Measurements from ENCODE around the gene SKI. TPM values are rescaled to one million over a fixed set of nuclear protein-coding genes. Genes with fewer than 3 reads are reported as not detected.

SKI gene
- total RNA-seq, 1 donor from 2014 or later: 90.0 TPM

DNA sequence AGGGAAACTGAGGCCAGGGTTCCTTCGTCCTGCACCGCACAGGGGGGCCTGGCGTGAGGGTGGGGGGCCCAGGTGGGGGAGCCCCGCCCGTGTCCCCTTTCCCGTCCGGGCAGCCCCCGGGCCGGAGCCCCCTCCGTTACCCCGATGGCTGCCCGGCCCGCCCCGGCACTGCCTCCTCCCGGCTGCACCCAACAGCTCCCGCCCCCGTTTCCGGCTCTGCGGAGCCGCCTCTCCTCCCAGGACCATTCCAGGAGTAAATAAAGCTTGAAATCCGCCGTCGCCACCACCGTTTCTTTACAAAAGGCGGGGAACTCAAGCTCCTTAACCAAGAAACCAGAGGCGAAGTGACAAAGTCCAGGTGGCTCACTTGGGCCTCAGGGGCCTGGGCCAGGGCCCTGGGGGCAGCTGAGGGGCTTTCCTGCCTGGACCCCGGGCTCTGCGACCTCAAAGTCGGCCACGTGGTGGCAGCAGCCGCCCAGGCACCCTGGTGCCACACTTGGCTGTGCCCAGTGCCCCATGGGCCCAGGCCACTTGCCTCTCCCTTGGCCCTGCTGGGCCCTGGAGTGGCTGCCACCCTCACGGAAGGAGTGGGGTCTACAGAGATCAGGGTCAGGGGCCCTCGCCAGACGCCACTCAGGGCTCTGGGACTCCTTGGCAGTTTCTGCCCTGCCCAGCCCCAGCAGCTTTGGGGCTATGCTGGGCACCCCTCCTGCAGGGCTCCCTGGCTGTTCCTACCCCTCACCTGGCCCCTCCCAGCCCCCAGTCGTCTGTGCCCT, 33.0 kb upstream of the SKI start:
- DNase-seq (peak; percentile 93), ATAC-seq (peak; percentile 83 to 86)
- TF ChIP-seq, protein P1, sequence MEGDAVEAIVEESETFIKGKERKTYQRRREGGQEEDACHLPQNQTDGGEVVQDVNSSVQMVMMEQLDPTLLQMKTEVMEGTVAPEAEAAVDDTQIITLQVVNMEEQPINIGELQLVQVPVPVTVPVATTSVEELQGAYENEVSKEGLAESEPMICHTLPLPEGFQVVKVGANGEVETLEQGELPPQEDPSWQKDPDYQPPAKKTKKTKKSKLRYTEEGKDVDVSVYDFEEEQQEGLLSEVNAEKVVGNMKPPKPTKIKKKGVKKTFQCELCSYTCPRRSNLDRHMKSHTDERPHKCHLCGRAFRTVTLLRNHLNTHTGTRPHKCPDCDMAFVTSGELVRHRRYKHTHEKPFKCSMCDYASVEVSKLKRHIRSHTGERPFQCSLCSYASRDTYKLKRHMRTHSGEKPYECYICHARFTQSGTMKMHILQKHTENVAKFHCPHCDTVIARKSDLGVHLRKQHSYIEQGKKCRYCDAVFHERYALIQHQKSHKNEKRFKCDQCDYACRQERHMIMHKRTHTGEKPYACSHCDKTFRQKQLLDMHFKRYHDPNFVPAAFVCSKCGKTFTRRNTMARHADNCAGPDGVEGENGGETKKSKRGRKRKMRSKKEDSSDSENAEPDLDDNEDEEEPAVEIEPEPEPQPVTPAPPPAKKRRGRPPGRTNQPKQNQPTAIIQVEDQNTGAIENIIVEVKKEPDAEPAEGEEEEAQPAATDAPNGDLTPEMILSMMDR (IDR thresholded peaks at IDR 0.05): peak; percentile 97
- Histone ChIP-seq H3K9me3 (no peaks in the 10 kb centered on the region), H3K4me1 (peaks cover 64% of the 10 kb centered on the region), H3K4me3 (peak overlapping the region; percentile 72), H3K27me3 (ENCODE audit: low read depth) (no peaks in the 10 kb centered on the region), H3K36me3 (no peaks in the 10 kb centered on the region), H3K27ac (peak overlapping the region; percentile 92)
- intact Hi-C loops (cut with DNase I): loop anchor here (5.0 kb wide), 1 partner anchor 187 kb away; no protein-coding TSS in a partner anchor

DNA sequence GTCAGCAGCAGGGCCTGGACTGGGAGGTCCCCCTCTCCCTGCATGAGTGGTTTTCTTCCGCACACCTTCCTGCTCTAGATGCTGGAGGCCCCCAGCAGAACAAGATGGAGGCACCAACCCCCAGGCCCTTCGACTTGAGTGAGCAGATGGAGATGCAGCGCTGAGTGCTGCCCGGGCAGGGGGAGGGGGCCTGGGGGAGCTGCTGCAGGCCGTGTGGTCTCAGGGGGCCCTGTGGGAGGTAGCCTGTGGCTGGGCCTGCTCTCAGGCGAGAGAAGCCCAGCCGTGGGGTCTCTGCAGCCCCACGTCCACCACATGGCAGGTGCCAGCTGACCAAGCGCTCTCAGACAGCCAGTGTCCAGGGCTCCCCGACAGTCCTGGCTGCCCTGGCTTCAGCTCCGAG, 32.3 kb upstream of the SKI start:
- DNase-seq: no peak
- H3K4me1 ChIP-seq: peaks cover 64% of the 10 kb centered on the region

DNA sequence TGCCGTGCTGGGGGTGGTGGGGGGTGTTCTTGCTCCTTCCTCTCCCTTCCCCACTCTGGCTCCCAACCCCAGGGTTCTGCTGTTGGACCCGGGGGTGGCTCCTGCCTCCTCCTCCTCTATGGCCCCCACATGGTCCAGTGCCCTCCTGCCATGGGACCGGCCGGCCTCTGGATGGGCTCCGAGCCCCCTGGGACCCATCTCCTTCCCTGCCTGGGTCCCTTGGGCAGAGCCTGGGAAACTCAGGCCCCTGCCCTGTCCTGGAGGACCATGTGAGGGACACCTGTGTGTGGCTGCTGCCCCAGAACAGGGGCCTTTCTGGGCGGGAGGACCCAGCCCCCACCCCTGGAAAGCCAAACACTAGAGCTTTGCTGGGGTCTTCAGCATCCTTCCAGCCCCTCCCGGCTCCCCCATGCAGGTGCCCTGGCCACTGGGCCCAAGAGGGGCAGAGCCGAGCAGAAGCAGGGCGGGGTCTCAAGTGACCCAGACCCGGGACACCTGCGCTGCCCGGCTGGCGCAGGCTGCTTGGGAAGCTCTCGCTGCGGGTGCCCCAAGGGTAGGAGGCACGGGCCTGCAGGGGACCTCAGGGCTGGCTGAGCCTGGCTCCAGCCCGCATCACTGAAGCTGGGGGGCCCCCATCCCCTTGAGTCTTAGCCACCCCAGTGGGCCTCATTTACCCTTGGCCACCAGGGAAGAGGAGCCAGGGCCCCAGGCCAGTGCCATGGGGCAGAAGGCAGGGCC, 31.0 kb upstream of the SKI start:
- ATAC-seq (no peak), DNase-seq (no peak)
- intact Hi-C loops (cut with DNase I): loop anchor here (5.0 kb wide), 1 partner anchor 185 kb away; no protein-coding TSS in a partner anchor
- no peaks in the 10 kb centered on the region for H3K9me3 ChIP-seq
- no peak overlapping the region for H3K4me3 ChIP-seq
- peaks cover 56% of the 10 kb centered on the region for H3K4me1 ChIP-seq
- TF ChIP-seq, protein P1 (IDR thresholded peaks at IDR 0.05): no peak
- H3K36me3 ChIP-seq: no peaks in the 10 kb centered on the region
- H3K27ac ChIP-seq: no peak overlapping the region
- no peaks in the 10 kb centered on the region for H3K27me3 ChIP-seq (ENCODE audit: low read depth)

More for the DNA sequence above, 32.3 kb upstream of the SKI start:
- Histone ChIP-seq H3K36me3 (no peaks in the 10 kb centered on the region), H3K4me3 (no peak overlapping the region), H3K9me3 (no peaks in the 10 kb centered on the region), H3K27me3 (ENCODE audit: low read depth) (no peaks in the 10 kb centered on the region), H3K27ac (peak overlapping the region; percentile 92)
- ATAC-seq: no peak
- intact Hi-C loops (cut with DNase I): loop anchor here (5.0 kb wide), 1 partner anchor 187 kb away; no protein-coding TSS in a partner anchor
- TF ChIP-seq, protein P1 (IDR thresholded peaks at IDR 0.05): no peak

DNA sequence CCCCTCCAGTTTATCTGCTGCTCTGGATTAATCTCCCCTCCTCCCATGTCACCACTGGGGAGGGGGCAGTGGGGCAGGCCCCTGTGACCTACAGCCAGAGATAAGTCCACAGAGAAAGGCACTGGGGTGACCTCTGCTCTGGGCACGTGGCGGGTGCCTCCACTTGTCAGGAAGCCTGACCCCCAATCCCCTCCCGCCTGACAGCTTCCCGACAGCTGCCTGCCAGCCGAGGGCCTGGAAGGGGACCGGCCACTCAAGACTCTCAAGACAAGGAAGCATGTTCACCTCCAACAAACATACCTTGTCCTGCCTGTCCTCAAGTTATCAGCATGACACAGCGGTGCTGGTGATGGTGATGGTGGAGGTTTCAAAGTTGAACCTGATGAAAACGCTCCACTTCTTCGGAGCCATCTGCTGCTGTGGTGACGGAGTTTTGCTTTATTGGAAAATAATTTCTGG, 30.4 kb upstream of the SKI start:
- H3K4me1 ChIP-seq: peaks cover 49% of the 10 kb centered on the region
- intact Hi-C loops (cut with DNase I): loop anchor here (5.0 kb wide), 1 partner anchor 185 kb away; no protein-coding TSS in a partner anchor

DNA sequence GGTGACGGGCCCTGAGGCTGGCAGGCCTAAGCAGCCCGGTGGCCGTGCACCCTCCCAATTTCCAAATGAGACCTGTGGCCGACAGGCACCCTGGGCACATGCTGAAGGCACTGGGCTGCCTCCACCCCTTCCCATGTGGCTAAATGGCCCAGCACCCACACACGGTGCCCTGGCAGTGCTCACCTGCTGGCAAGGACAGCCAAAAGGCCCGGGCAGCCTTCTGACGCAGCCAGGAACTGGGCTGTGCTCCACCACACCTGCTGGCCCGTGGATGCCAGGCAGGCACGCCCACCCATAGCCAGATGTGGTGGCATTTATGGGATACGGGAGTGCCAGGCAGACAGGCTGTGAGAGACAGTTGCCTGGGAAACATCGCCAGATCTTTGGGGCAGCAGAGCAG, 29.5 kb upstream of the SKI start:
- H3K36me3 ChIP-seq: no peaks in the 10 kb centered on the region
- no peaks in the 10 kb centered on the region for H3K9me3 ChIP-seq
- intact Hi-C loops (cut with DNase I): loop anchor here (5.0 kb wide), 1 partner anchor 184 kb away; no protein-coding TSS in a partner anchor
- ATAC-seq (no peak), DNase-seq (no peak)
- peak overlapping the region; percentile 59 for H3K4me3 ChIP-seq
- TF ChIP-seq, protein P1 (IDR thresholded peaks at IDR 0.05): no peak
- H3K27me3 ChIP-seq (ENCODE audit: low read depth): no peaks in the 10 kb centered on the region
- peaks cover 48% of the 10 kb centered on the region for H3K4me1 ChIP-seq
- H3K27ac ChIP-seq: peak overlapping the region; percentile 88

More for the DNA sequence above, 30.4 kb upstream of the SKI start:
- H3K27me3 ChIP-seq (ENCODE audit: low read depth): no peaks in the 10 kb centered on the region
- H3K27ac ChIP-seq: peak overlapping the region; percentile 88
- no peaks in the 10 kb centered on the region for H3K36me3 ChIP-seq
- H3K4me3 ChIP-seq: no peak overlapping the region
- DNase-seq: no peak
- ATAC-seq: no peak
- TF ChIP-seq, protein P1 (IDR thresholded peaks at IDR 0.05): no peak
- no peaks in the 10 kb centered on the region for H3K9me3 ChIP-seq

Data from lower lobe of right lung (tissue), 2 donors.